ENCODE results near the gene LINGO4.
"Not testable (repeated sequence)": the region's sequence is repeated elsewhere in the genome, so short reads cannot be mapped to it uniquely, and the experiment has no call there.

The LINGO4 gene

DNA sequence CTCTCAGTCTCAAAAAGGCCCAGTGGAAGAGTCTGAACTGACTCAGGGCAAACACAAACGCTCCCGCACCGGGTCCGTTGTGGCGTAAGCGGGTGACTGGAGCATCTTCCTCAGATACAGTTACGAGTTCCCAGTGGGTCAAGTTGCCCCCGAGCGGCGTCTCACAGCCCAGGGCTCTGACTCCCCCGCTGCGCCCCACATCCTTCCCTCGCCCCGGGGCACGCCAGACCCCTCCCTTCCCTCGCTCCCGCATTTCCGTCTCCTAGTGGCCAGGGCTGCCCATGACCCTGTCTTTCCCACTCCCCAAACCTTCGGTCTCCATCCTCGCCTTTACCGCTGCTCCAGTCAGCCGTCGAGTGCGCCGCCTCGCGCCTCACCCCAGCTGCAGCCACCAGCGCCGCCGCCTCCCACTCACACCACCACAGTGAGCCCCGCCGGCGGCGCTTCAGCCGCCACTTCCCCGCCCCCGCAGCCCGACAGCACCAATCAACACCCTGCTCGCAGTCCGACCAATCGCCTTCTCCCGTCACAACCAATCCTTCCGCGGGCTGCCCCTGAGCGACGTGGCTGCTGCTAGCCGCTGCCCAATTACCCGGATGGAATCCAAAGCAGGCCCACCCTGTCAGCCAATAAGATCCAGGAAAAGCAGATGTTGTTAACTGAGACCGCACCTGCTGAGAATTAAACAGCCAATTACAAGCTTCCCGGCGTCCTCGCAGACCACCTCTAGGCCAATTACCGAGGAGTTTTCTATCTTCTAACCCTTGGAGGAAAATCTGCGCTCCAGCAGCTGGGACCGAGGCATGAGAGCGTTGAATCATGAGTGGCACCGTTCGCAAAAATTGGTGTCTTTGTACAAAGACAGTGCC, 14.9 kb downstream of the LINGO4 start, which contains the start of gene TDRKH:
TDRKH (minus strand) TSS at position 430 of the 869 bp plus-strand sequence. CDS start 7,478 bp downstream, outside the sequence.
- H3K4me3 ChIP-seq = peak within 1 kb of the TSS; percentile 57 to 74
- DNase-seq = peak; percentile 98 to 99
- no peaks in the 10 kb centered on the region for H3K36me3 ChIP-seq
- H3K27ac ChIP-seq = peak within 1 kb of the TSS; percentile 52 to 71
- TF ChIP-seq, protein P1, sequence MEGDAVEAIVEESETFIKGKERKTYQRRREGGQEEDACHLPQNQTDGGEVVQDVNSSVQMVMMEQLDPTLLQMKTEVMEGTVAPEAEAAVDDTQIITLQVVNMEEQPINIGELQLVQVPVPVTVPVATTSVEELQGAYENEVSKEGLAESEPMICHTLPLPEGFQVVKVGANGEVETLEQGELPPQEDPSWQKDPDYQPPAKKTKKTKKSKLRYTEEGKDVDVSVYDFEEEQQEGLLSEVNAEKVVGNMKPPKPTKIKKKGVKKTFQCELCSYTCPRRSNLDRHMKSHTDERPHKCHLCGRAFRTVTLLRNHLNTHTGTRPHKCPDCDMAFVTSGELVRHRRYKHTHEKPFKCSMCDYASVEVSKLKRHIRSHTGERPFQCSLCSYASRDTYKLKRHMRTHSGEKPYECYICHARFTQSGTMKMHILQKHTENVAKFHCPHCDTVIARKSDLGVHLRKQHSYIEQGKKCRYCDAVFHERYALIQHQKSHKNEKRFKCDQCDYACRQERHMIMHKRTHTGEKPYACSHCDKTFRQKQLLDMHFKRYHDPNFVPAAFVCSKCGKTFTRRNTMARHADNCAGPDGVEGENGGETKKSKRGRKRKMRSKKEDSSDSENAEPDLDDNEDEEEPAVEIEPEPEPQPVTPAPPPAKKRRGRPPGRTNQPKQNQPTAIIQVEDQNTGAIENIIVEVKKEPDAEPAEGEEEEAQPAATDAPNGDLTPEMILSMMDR (IDR thresholded peaks at IDR 0.05) = peak in 1 of 2 experiments; percentile 26
- H3K27me3 ChIP-seq = no peaks in the 10 kb centered on the region
- intact Hi-C loops (cut with DNase I; ENCODE audit: low total_unique reads) = no loop called here
- H3K9me3 ChIP-seq = no peaks in the 10 kb centered on the region
- peaks cover 4 to 14% (median 5%) of the 10 kb centered on the region in 4 donors for H3K4me1 ChIP-seq

DNA sequence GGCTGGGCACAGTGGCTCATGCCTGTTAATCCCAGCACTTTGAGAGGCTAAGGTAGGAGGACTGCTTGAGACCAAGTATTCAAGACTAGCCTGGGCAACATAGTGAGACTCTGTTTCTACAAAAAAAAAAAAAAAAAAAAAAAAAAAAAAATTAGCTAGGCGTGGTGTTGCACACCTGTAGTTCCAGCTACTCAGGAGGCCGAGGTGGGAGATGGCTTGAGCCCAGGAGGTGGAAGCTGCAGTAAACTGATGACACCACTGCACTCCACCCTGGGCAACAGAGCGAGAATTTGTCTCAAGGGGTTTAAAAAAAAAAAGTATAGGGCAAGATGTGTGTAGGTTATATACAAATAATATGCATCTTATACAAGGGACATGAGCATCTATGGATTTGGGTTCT, 17.5 kb downstream of the LINGO4 start:
- Histone ChIP-seq H3K27me3 (no peaks in the 10 kb centered on the region), H3K4me1 (peaks cover 4 to 14% (median 5%) of the 10 kb centered on the region in 4 donors), H3K9me3 (no peaks in the 10 kb centered on the region), H3K27ac (no peak overlapping the region), H3K4me3 (no peak overlapping the region), H3K36me3 (peaks cover 0 to under 1% (median 0%) of the 10 kb centered on the region in 3 donors)
- TF ChIP-seq, protein P1 (IDR thresholded peaks at IDR 0.05) = no peak
- DNase-seq = no peak
- intact Hi-C loops (cut with DNase I; ENCODE audit: low total_unique reads) = no loop called here

DNA sequence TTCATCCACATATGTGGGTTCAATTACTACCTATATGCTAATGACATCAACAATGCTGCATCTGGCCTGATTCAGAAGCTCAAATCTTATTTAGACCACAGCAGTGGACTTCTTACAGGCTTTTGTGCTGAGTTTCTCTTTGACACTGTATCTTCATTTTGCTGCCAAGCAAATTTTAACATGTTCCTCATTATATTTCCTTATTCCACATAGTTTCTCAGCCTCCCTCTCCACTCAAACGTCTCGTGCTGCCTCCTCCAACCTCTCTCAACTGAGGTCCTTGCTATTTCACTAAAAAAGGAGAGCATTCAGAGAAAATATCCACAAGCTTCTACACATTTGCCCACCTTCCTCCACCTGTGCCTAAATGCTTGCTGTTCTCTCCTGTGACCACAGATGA, 21.4 kb downstream of the LINGO4 start:
- no peaks in the 10 kb centered on the region for H3K9me3 ChIP-seq

DNA sequence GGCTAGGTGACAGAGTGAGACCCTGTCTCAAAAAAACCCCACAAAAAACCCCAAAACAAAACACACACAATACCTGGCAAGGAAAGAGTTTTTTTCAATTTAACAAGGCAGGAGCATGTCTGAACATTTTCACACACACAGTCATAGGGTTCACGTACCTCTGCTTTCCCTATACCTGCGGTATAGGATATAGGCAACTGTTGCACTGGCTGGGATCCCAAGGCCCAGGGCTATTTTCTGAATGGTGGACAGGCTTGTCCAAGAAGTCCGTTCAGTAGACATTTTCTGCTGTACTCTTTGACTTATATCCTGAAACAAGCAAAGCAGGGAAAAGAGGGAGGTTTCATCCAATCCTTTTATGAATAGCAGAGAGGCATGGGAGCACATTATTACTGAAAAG, 22.5 kb downstream of the LINGO4 start:
- Histone ChIP-seq H3K4me1 (no peaks in the 10 kb centered on the region), H3K27ac (no peak overlapping the region), H3K36me3 (peaks cover 0 to 45% (median 16%) of the 10 kb centered on the region in 3 donors), H3K9me3 (no peaks in the 10 kb centered on the region), H3K4me3 (no peak overlapping the region), H3K27me3 (no peaks in the 10 kb centered on the region)
- DNase-seq = no peak
- TF ChIP-seq, protein P1 (IDR thresholded peaks at IDR 0.05) = no peak
- intact Hi-C loops (cut with DNase I; ENCODE audit: low total_unique reads) = no loop called here

More for the DNA sequence above, 21.4 kb downstream of the LINGO4 start:
- Histone ChIP-seq H3K4me1 (no peaks in the 10 kb centered on the region), H3K27ac (no peak overlapping the region), H3K36me3 (peaks cover 0 to 35% (median 10%) of the 10 kb centered on the region in 3 donors), H3K27me3 (no peaks in the 10 kb centered on the region), H3K4me3 (no peak overlapping the region)
- TF ChIP-seq, protein P1 (IDR thresholded peaks at IDR 0.05) = no peak
- intact Hi-C loops (cut with DNase I; ENCODE audit: low total_unique reads) = no loop called here
- no peak for DNase-seq

GRCh38 chr1:151782026-151782425, 23.2 kb downstream of the LINGO4 start:
- H3K36me3 ChIP-seq = peaks cover 0 to 49% (median 18%) of the 10 kb centered on the region in 3 donors
- H3K27me3 ChIP-seq; DNase-seq; H3K4me1 ChIP-seq; H3K4me3 ChIP-seq; intact Hi-C loops (cut with DNase I; ENCODE audit: low total_unique reads); H3K27ac ChIP-seq; H3K9me3 ChIP-seq: not testable (repeated sequence)

GRCh38 chr1:151780736-151781135, 24.5 kb downstream of the LINGO4 start:
- DNase-seq; H3K27ac ChIP-seq; H3K27me3 ChIP-seq; H3K4me1 ChIP-seq; intact Hi-C loops (cut with DNase I; ENCODE audit: low total_unique reads); H3K9me3 ChIP-seq; H3K4me3 ChIP-seq: not testable (repeated sequence)
- H3K36me3 ChIP-seq = peaks cover 0 to 62% (median 23%) of the 10 kb centered on the region in 3 donors

All from tibial artery (tissue), 4 donors.